Lung (tissue), 16 donors: Measurements from ENCODE around the gene PGR. TPM values are rescaled to one million over a fixed set of nuclear protein-coding genes. Genes with fewer than 3 reads are reported as not detected.

Experiments used
- ATAC-seq: fragments of 200-7000 bp; cut with Tn5 transposase; one replicate; pipeline ENCODE4 v1.9.1; 2020; ENCODE audit warnings: moderate number of reproducible peaks; ENCODE audit not compliant: insufficient read depth, low FRiP score
- DNase-seq, 3 donors: peaks; one replicate each; pipeline ENCODE4 v3.0.0-alpha.2; 2013 to 2017
- H3K27ac ChIP-seq, 2 donors: one replicate each; pipeline ENCODE4 v1.5.1; 2013; ENCODE audit warnings: mild to moderate bottlenecking in 2 of 2, moderate library complexity in 2 of 2, control low read depth in 1 of 2, inconsistent platforms in 1 of 2, low read depth in 1 of 2, low read length in 1 of 2
- H3K27me3 ChIP-seq, 3 donors: one replicate each; pipeline ENCODE4 v1.5.1; 2013; ENCODE audit warnings: low read length in 2 of 3; ENCODE audit not compliant: control insufficient read depth in 3 of 3, insufficient read depth in 3 of 3
- H3K36me3 ChIP-seq, 4 donors: one replicate each; pipeline ENCODE4 v1.5.1; 2013; ENCODE audit warnings: low read length in 4 of 4, mild to moderate bottlenecking in 1 of 4, moderate library complexity in 1 of 4; ENCODE audit not compliant: control insufficient read depth in 4 of 4, insufficient read depth in 4 of 4
- H3K4me1 ChIP-seq, 5 donors: one replicate each; pipeline ENCODE4 v1.5.1; 2013; ENCODE audit warnings: low read length in 5 of 5, mild to moderate bottlenecking in 2 of 5, moderate library complexity in 1 of 5; ENCODE audit not compliant: control insufficient read depth in 5 of 5, insufficient read depth in 5 of 5
- H3K4me3 ChIP-seq: one replicate; pipeline ENCODE4 v1.5.1; 2013; ENCODE audit warnings: mild to moderate bottlenecking, control low read depth, moderate library complexity
- H3K9ac ChIP-seq, 2 donors: one replicate each; pipeline ENCODE4 v1.5.1; 2013; ENCODE audit warnings: low read length in 2 of 2, control low read depth in 1 of 2; ENCODE audit not compliant: insufficient read depth in 1 of 2
- H3K9me3 ChIP-seq, 4 donors: one replicate each; pipeline ENCODE4 v1.5.1; 2013; ENCODE audit warnings: low read length in 3 of 4, mild to moderate bottlenecking in 1 of 4, moderate library complexity in 1 of 4; ENCODE audit not compliant: control insufficient read depth in 4 of 4, insufficient read depth in 3 of 4
- WGBS, 2 donors: extraction: QIAGEN DNeasy Blood & Tissue Kit; methylation state at CpG; one replicate each; pipeline ENCODE4 v1.1.7; 2013; 5-methylcytosine and 5-hydroxymethylcytosine counted together
- long read RNA-seq, 5 donors: transcript quantifications; one replicate each; lab custom pipeline, GENCODE V29; 2026
- polyA plus RNA-seq, 2 donors: library from polyadenylated mRNA; stranded (reverse); fragments of 200-250 nt; gene quantifications; one replicate each; pipeline ENCODE4 v1.2.1, GENCODE V29; 2013
- total RNA-seq, 2 donors: library from RNA; depleted of rRNA in 1 of 2; stranded (reverse); fragments of >200 nt in 1 of 2; gene quantifications; one replicate each; pipeline ENCODE4 v1.2.1, GENCODE V29; 2014 to 2021
- TF ChIP-seq, protein P1 (sequence below): IDR thresholded peaks from 2 replicates; pipeline ENCODE4 v1.5.1; 2012; ENCODE audit warnings: mild to moderate bottlenecking; ENCODE audit errors: control extremely low read depth, extremely low read depth
- donor health status: control.
- donor health status: control.
- donor health status: Bipolar disorder and iron deficiency.
- donor health status: healthy.
- donor health status: DM: yes; HTN: yes; CAD: no.

Gene PGR
- total RNA-seq: 1 to 10 TPM; 2.5 to 8.8 TPM
- under 1 TPM; 0.16 to 0.18 TPM for polyA plus RNA-seq
- long read RNA-seq, donor 1, full-length matches to known transcripts: 1 of 1 reads
- long read RNA-seq, donor 1, partial matches to known transcripts: 0 of 1 reads
- long read RNA-seq, donor 1, other reads (novel, unspliced or antisense): 0 of 1 reads
- long read RNA-seq, donor 2: 0 reads
- long read RNA-seq, donor 3, full-length matches to known transcripts: 1 of 1 reads
- long read RNA-seq, donor 3, partial matches to known transcripts: 0 of 1 reads
- long read RNA-seq, donor 3, other reads (novel, unspliced or antisense): 0 of 1 reads
- long read RNA-seq, donor 4: 0 reads
- long read RNA-seq, donor 5, full-length matches to known transcripts: 1 of 1 reads
- long read RNA-seq, donor 5, partial matches to known transcripts: 0 of 1 reads
- long read RNA-seq, donor 5, other reads (novel, unspliced or antisense): 0 of 1 reads

DNA sequence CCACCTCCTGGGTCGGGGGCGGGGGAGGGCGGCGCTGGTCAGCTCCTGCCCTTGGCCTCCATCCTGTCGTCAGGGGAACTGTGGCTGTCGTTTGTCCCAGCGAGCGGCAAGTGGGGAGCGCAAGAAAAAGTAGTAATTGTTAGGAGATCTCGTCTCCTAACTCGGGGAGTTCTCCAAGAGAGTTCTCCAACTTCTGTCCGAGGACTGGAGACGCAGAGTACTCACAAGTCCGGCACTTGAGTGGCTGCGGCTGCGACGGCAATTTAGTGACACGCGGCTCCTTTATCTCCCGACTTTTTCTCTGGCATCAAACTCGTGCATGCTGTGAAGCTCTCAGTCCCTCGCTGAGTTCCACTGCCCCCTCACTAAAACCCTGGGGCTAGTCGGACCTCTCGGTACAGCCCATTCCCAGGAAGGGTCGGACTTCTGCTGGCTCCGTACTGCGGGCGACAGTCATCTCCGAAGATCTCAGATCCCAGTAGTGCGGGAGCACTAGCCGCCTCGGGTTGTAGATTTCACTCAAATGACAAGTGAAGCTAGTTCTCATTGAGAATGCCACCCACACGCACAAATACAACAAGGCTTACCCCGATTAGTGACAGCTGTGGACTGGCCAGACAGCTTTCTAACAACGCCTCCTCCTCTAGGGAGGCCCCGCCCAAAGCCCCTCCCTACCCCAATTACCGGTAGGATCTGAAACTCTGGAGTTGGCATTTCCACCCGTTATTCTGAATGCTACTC lies at the start of gene PGR:
Gene PGR, minus strand, starts transcription at position 611 of the 741 bp plus-strand sequence. CDS start 743 bp downstream, outside the sequence.
- DNase-seq: peak; percentile 58 to 69 (median 67)
- H3K4me1 ChIP-seq: peaks cover 0 to 27% (median 2%) of the 10 kb centered on the region in 5 donors
- 1 to 2% methylated on average over 38 of the region's 38 CpGs for WGBS, 2 donors
- no peak for ATAC-seq
- no peaks in the 10 kb centered on the region for H3K36me3 ChIP-seq
- H3K27ac ChIP-seq: peak within 1 kb of the TSS in 1 of 2 donors; percentile 40
- TF ChIP-seq, protein P1, sequence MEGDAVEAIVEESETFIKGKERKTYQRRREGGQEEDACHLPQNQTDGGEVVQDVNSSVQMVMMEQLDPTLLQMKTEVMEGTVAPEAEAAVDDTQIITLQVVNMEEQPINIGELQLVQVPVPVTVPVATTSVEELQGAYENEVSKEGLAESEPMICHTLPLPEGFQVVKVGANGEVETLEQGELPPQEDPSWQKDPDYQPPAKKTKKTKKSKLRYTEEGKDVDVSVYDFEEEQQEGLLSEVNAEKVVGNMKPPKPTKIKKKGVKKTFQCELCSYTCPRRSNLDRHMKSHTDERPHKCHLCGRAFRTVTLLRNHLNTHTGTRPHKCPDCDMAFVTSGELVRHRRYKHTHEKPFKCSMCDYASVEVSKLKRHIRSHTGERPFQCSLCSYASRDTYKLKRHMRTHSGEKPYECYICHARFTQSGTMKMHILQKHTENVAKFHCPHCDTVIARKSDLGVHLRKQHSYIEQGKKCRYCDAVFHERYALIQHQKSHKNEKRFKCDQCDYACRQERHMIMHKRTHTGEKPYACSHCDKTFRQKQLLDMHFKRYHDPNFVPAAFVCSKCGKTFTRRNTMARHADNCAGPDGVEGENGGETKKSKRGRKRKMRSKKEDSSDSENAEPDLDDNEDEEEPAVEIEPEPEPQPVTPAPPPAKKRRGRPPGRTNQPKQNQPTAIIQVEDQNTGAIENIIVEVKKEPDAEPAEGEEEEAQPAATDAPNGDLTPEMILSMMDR: no peak
- peak within 1 kb of the TSS; percentile 56 for H3K4me3 ChIP-seq
- peaks cover 0 to 12% (median 0%) of the 10 kb centered on the region in 4 donors for H3K9me3 ChIP-seq
- H3K27me3 ChIP-seq: peaks cover 6 to 63% (median 7%) of the 10 kb centered on the region in 3 donors
- H3K9ac ChIP-seq: peak within 1 kb of the TSS in 1 of 2 donors; percentile 58

DNA sequence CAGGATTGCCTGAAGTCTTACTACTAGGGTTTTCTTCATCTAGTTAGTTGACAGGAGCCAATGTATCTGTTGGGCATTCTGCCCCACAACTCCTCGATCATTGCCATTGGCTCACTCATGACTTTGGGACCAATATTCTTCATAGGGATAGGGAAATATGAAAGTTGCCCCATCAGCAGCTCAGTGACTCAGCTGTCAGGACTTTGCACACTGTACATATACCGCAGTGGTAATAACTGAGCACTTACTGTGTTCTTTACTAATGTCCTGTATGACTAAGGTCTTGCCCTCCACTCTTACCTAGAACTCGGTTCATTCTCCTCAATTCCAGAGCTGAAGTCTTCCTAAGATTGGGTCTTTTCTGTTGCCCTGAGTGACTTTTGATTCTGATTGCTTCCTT lies 46.8 kb upstream of the PGR start:
- H3K4me1 ChIP-seq: no peaks in the 10 kb centered on the region
- ATAC-seq: no peak

DNA sequence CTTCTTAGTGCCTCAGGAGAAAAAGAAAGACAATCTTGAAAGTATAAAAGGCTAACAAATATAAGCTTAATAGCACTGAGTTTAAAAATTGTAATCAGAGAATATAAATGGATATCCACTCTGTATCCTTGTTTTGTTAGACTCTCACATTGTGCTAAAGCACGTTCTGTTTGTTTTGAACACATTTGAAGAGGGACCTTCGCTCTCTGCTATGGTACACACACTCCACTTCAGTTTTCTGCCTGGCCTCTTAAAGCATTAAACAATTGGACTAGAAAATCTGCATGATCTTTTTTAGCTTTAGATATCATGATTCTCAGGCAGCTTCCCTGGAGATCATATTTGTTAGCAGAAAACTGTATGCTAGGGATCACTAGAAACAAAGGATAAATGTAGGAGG lies 40.3 kb upstream of the PGR start:
- WGBS, 2 donors: 54 to 72% methylated on average over 2 of the region's 2 CpGs
- no peak for DNase-seq
- ATAC-seq: no peak
- Histone ChIP-seq H3K9me3 (no peaks in the 10 kb centered on the region), H3K4me1 (no peaks in the 10 kb centered on the region), H3K27me3 (no peaks in the 10 kb centered on the region), H3K36me3 (peaks cover 0 to 4% (median 2%) of the 10 kb centered on the region in 4 donors), H3K9ac (no peak overlapping the region), H3K4me3 (no peak overlapping the region), H3K27ac (no peak overlapping the region)
- TF ChIP-seq, protein P1: no peak

More for the DNA sequence above, 46.8 kb upstream of the PGR start:
- peaks cover 0 to 4% (median 0%) of the 10 kb centered on the region in 4 donors for H3K36me3 ChIP-seq
- no peak overlapping the region for H3K9ac ChIP-seq
- no peaks in the 10 kb centered on the region for H3K27me3 ChIP-seq
- no peak overlapping the region for H3K27ac ChIP-seq
- no peak for DNase-seq
- peaks cover 0 to 1% (median 0%) of the 10 kb centered on the region in 4 donors for H3K9me3 ChIP-seq
- no peak overlapping the region for H3K4me3 ChIP-seq
- 88 to 89% methylated on average over 3 of the region's 3 CpGs for WGBS, 2 donors
- TF ChIP-seq, protein P1: no peak
